KMS-11 (cell line): ENCODE data around the gene ARSJ.

Experiments
- H2AFZ ChIP-seq: fragments of 200-600 bp; sonication (generic); 2 replicates; pipeline ENCODE4 v1.6.1; 2016; ENCODE audit warnings: antibody characterized with exemption, mixed run types, low read depth
- H3K27ac ChIP-seq: fragments of 200-600 bp; sonication (generic); 2 replicates; pipeline ENCODE4 v1.6.1; 2016; ENCODE audit warnings: mild to moderate bottlenecking, mixed run types
- H3K27me3 ChIP-seq: fragments of 200-600 bp; sonication (generic); 2 replicates; pipeline ENCODE4 v1.6.1; 2017; ENCODE audit warnings: mild to moderate bottlenecking, low read depth, mixed run types, moderate library complexity; ENCODE audit not compliant: insufficient read depth
- H3K36me3 ChIP-seq: fragments of 200-600 bp; sonication (generic); 2 replicates; pipeline ENCODE4 v1.6.1; 2017; ENCODE audit warnings: mild to moderate bottlenecking, mixed run types; ENCODE audit not compliant: insufficient read depth
- H3K4me1 ChIP-seq: fragments of 200-600 bp; sonication (generic); 2 replicates; pipeline ENCODE4 v1.6.1; 2016; ENCODE audit warnings: mild to moderate bottlenecking, low read depth, mixed run types; ENCODE audit not compliant: poor library complexity, severe bottlenecking
- H3K4me2 ChIP-seq: fragments of 200-600 bp; sonication (generic); 2 replicates; pipeline ENCODE4 v1.7.0; 2016; ENCODE audit warnings: mild to moderate bottlenecking, mixed run types
- H3K4me3 ChIP-seq: fragments of 200-600 bp; sonication (generic); IDR thresholded peaks from 2 replicates; pipeline ENCODE4 v1.6.1; 2017; ENCODE audit warnings: low read depth, low read length, mixed read lengths; ENCODE audit not compliant: insufficient read depth
- H3K79me2 ChIP-seq: fragments of 200-600 bp; sonication (generic); 2 replicates; pipeline ENCODE4 v1.6.1; 2016; ENCODE audit warnings: low read depth, mixed run types; ENCODE audit not compliant: insufficient read depth
- H3K9ac ChIP-seq: fragments of 200-600 bp; sonication (generic); 2 replicates; pipeline ENCODE4 v1.6.1; 2016; ENCODE audit warnings: mild to moderate bottlenecking, mixed run types
- H4K20me1 ChIP-seq: fragments of 200-600 bp; sonication (generic); 2 replicates; pipeline ENCODE4 v1.6.1; 2016; ENCODE audit warnings: mild to moderate bottlenecking, mixed run types; ENCODE audit not compliant: insufficient read depth
- TF ChIP-seq, protein P1 (sequence below): fragments of 200-600 bp; sonication (generic); conservative IDR thresholded peaks from 2 replicates; pipeline ENCODE4 v1.6.1; 2017; ENCODE audit warnings: low read depth, mild to moderate bottlenecking, antibody characterized with exemption, low read length, moderate library complexity, mixed read lengths

The ARSJ gene

DNA sequence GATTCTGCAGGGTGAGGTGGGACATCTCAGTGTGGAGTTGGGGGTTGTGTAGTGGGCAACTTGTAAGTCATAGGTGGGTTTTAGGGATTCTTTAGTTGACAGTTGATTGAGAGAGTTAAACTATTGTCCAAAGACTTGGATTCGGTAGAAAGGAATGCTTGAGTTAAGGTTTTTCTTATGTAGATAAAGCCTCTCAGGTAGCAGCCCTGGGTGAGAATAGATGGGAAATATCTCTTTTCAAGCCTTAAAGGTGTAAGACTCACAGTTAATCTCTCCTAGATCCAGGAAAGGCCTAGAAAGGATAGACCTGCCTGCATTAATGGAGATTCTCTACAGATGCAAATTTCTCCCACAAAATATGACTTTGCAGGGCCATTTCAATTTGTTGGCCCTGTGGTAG, 108.4 kb downstream of the ARSJ start:
- Histone ChIP-seq H3K79me2 (no peaks in the 10 kb centered on the region), H3K27ac (no peak overlapping the region), H4K20me1 (no peaks in the 10 kb centered on the region), H3K9ac (no peak overlapping the region), H2AFZ (no peak overlapping the region), H3K4me1 (peaks cover 14% of the 10 kb centered on the region), H3K27me3 (no peaks in the 10 kb centered on the region), H3K4me3 (no peak overlapping the region), H3K36me3 (no peaks in the 10 kb centered on the region), H3K4me2 (no peak overlapping the region)
- TF ChIP-seq, protein P1, sequence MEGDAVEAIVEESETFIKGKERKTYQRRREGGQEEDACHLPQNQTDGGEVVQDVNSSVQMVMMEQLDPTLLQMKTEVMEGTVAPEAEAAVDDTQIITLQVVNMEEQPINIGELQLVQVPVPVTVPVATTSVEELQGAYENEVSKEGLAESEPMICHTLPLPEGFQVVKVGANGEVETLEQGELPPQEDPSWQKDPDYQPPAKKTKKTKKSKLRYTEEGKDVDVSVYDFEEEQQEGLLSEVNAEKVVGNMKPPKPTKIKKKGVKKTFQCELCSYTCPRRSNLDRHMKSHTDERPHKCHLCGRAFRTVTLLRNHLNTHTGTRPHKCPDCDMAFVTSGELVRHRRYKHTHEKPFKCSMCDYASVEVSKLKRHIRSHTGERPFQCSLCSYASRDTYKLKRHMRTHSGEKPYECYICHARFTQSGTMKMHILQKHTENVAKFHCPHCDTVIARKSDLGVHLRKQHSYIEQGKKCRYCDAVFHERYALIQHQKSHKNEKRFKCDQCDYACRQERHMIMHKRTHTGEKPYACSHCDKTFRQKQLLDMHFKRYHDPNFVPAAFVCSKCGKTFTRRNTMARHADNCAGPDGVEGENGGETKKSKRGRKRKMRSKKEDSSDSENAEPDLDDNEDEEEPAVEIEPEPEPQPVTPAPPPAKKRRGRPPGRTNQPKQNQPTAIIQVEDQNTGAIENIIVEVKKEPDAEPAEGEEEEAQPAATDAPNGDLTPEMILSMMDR: no peak

DNA sequence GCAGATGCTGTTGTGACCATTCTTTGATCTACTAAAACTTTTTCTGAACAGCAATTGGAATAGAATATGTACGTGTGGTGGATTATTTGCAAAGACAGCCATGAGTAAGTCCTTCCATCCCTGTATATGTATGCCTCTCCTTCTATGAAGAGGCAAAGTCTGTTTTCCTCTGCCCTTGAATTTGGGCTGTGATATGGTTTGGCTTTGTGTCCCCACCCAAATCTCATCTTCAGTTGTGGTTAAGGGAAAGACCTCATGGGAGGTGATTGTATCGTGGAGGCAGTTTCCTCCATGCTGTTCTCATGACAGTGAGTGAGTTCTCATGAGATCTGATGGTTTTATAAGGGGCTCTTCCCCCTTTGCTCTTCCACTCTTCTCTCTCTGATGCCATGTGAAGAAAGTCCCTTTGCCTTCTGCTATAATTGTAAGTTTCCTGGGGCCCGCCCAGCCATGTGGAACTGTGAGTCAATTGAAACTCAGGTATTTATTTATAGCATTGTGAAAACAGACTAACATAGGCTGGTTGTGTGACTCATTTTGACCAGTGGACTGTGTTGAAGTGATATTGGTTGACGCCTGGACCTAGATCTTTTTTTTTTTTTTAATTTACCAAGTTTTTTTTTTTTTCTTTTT, 109.6 kb downstream of the ARSJ start:
- no peak overlapping the region for H3K9ac ChIP-seq
- no peak overlapping the region for H2AFZ ChIP-seq
- H4K20me1 ChIP-seq: no peaks in the 10 kb centered on the region
- H3K79me2 ChIP-seq: no peaks in the 10 kb centered on the region
- peaks cover 12% of the 10 kb centered on the region for H3K4me1 ChIP-seq
- no peaks in the 10 kb centered on the region for H3K27me3 ChIP-seq
- TF ChIP-seq, protein P1: no peak
- no peaks in the 10 kb centered on the region for H3K36me3 ChIP-seq
- no peak overlapping the region for H3K4me3 ChIP-seq
- no peak overlapping the region for H3K27ac ChIP-seq
- no peak overlapping the region for H3K4me2 ChIP-seq

DNA sequence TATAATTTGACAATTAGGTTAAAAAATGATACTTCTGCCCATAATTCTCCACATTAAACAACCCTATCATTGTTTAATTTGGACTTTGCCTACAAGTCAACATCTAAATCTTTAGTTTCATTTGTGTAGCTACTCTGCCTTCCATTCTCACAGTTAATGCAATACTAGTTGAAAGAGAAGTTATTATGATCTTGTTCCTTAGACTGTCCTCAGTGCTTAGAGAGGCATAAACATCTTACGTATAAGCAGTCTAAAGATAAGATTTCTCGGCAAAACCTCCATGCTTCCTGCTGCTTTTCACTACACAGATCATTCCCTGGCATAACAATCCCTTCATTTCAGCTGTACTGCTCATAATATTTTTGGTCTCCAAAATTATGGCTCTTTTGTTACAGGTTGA, 112.8 kb downstream of the ARSJ start:
- H3K4me1 ChIP-seq: peaks cover 5% of the 10 kb centered on the region
- no peaks in the 10 kb centered on the region for H3K27me3 ChIP-seq
- TF ChIP-seq, protein P1: no peak
- H2AFZ ChIP-seq: no peak overlapping the region
- H3K27ac ChIP-seq: no peak overlapping the region
- H3K4me2 ChIP-seq: no peak overlapping the region
- H3K36me3 ChIP-seq: no peaks in the 10 kb centered on the region
- no peaks in the 10 kb centered on the region for H3K79me2 ChIP-seq
- no peaks in the 10 kb centered on the region for H4K20me1 ChIP-seq
- H3K9ac ChIP-seq: no peak overlapping the region
- no peak overlapping the region for H3K4me3 ChIP-seq

DNA sequence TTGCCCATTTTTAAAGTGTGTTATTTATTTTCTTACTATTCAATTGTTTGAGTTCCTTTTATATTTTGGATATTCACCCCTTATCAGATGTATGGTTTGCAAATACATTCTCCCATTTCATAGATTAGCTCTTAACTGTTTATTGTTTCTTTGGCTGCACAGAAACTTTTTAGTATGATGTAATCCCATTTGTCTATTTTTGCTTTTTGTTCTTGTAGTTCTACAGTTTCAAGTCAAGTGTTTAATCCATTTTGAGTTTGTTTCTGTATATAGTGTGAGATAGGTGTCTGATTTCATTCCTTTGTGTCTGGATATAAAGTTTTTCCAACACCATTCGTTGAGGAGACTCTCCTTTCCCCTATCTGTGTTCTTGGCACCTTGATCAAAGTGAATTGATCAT, 120.5 kb downstream of the ARSJ start:
- Histone ChIP-seq H4K20me1 (no peaks in the 10 kb centered on the region), H3K27ac (no peak overlapping the region), H3K4me3 (no peak overlapping the region), H3K27me3 (no peaks in the 10 kb centered on the region), H3K4me1 (no peaks in the 10 kb centered on the region), H3K79me2 (no peaks in the 10 kb centered on the region), H2AFZ (no peak overlapping the region), H3K36me3 (no peaks in the 10 kb centered on the region; the same call in 1 of the 2 replicates), H3K9ac (no peak overlapping the region), H3K4me2 (no peak overlapping the region)
- TF ChIP-seq, protein P1: no peak
